DND-41 (cell line): ENCODE results near the gene WDFY3.

Experiments used
- EZH2 ChIP-seq: IDR thresholded peaks from 3 replicates; pipeline ENCODE4 v1.6.1; 2012; ENCODE audit warnings: borderline replicate concordance, low read depth, mild to moderate bottlenecking, moderate library complexity, low read length, inconsistent platforms; ENCODE audit not compliant: severe bottlenecking
- TF ChIP-seq, protein P1 (sequence below): IDR thresholded peaks from 2 replicates; pipeline ENCODE4 v1.5.1; 2012; ENCODE audit warnings: borderline replicate concordance, low read length, moderate library complexity, mild to moderate bottlenecking; ENCODE audit not compliant: poor library complexity, severe bottlenecking; ENCODE audit errors: extremely low read depth

DNA sequence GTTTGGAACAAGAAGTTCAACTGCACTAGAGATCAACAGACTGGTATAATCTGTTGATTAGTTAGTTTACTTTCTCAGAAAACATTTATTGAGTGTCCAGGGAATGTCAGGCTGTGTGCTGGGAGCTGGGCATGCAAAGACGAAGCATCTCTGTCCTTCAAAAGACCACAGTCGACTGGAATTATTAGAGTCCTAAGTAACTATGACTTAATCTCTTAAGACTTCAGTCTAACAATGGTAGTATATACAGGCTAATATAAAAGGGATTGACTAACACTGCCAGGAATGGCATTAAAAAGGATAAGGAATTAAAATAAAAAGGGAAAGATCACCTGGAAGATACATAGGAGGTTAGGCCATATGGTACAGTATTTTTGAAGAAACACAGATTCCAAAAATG is 128.7 kb downstream of the WDFY3 start:
- TF ChIP-seq, protein P1, sequence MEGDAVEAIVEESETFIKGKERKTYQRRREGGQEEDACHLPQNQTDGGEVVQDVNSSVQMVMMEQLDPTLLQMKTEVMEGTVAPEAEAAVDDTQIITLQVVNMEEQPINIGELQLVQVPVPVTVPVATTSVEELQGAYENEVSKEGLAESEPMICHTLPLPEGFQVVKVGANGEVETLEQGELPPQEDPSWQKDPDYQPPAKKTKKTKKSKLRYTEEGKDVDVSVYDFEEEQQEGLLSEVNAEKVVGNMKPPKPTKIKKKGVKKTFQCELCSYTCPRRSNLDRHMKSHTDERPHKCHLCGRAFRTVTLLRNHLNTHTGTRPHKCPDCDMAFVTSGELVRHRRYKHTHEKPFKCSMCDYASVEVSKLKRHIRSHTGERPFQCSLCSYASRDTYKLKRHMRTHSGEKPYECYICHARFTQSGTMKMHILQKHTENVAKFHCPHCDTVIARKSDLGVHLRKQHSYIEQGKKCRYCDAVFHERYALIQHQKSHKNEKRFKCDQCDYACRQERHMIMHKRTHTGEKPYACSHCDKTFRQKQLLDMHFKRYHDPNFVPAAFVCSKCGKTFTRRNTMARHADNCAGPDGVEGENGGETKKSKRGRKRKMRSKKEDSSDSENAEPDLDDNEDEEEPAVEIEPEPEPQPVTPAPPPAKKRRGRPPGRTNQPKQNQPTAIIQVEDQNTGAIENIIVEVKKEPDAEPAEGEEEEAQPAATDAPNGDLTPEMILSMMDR: no peak
- TF ChIP-seq EZH2: no peak
